Mesenchymal stem cell (in vitro differentiated cells and primary cell): Measurements from ENCODE around the gene CORO2B.

Experiments used
- DNase-seq: peaks from one replicate; pipeline ENCODE4 v3.0.0-alpha.2; 2013
- H2AFZ ChIP-seq: one replicate; pipeline ENCODE4 v1.6.1; 2013; ENCODE audit warnings: low read depth, mild to moderate bottlenecking, control low read depth, inconsistent platforms, low read length, moderate library complexity
- H2AK5ac ChIP-seq: 2 replicates; pipeline ENCODE4 v1.6.1; 2013; ENCODE audit warnings: low read length, moderate library complexity, mild to moderate bottlenecking, inconsistent platforms; ENCODE audit not compliant: severe bottlenecking
- H2BK120ac ChIP-seq: one replicate; pipeline ENCODE4 v1.6.1; 2013; ENCODE audit warnings: low read depth, mild to moderate bottlenecking, inconsistent platforms, low read length, moderate library complexity
- H2BK12ac ChIP-seq, 2 experiments: one replicate each; pipeline ENCODE4 v1.6.1; 2013; ENCODE audit warnings: inconsistent platforms in 2 of 2, low read length in 2 of 2, mild to moderate bottlenecking in 2 of 2, moderate library complexity in 2 of 2, control low read depth in 1 of 2
- H2BK15ac ChIP-seq: one replicate; pipeline ENCODE4 v1.6.1; 2013; ENCODE audit warnings: mild to moderate bottlenecking, low read depth, inconsistent platforms; ENCODE audit not compliant: poor library complexity, severe bottlenecking
- H2BK5ac ChIP-seq: 2 replicates; pipeline ENCODE4 v1.6.1; 2013; ENCODE audit warnings: low read depth, mild to moderate bottlenecking, low read length, control low read depth, inconsistent platforms; ENCODE audit not compliant: poor library complexity, severe bottlenecking
- H3K14ac ChIP-seq, 2 experiments: one replicate each; pipeline ENCODE4 v1.6.1; 2013; ENCODE audit warnings: inconsistent platforms in 2 of 2, low read length in 2 of 2, control low read depth in 1 of 2, mild to moderate bottlenecking in 1 of 2, moderate library complexity in 1 of 2
- H3K18ac ChIP-seq, 2 experiments: one replicate each; pipeline ENCODE4 v1.6.1; 2013; ENCODE audit warnings: inconsistent platforms in 2 of 2, low read length in 2 of 2, control low read depth in 1 of 2, low read depth in 1 of 2, mild to moderate bottlenecking in 1 of 2
- H3K23ac ChIP-seq, 2 experiments: one replicate each; pipeline ENCODE4 v1.6.1; 2013; ENCODE audit warnings: inconsistent platforms in 2 of 2, low read length in 2 of 2, mild to moderate bottlenecking in 2 of 2, moderate library complexity in 2 of 2, control low read depth in 1 of 2
- H3K27ac ChIP-seq: 2 replicates; pipeline ENCODE4 v1.5.1; 2013; ENCODE audit warnings: mild to moderate bottlenecking, moderate library complexity, low read length, control low read depth, inconsistent platforms; ENCODE audit not compliant: poor library complexity, severe bottlenecking
- H3K27me3 ChIP-seq, 2 experiments: 2 replicates each; pipeline versions ENCODE4 v1.6.1 to v1.7.0; 2013; ENCODE audit warnings: low read length in 2 of 2, mild to moderate bottlenecking in 2 of 2, moderate library complexity in 2 of 2, control low read depth in 1 of 2, inconsistent platforms in 1 of 2; ENCODE audit not compliant: control insufficient read depth in 1 of 2, insufficient read depth in 1 of 2
- H3K36me3 ChIP-seq, 2 experiments: 2 replicates each; pipeline versions ENCODE4 v1.6.1 to v1.7.0; 2013; ENCODE audit warnings: low read length in 2 of 2, control low read depth in 1 of 2, inconsistent platforms in 1 of 2, low read depth in 1 of 2, mild to moderate bottlenecking in 1 of 2; ENCODE audit not compliant: insufficient read depth in 2 of 2, control insufficient read depth in 1 of 2
- H3K4ac ChIP-seq, 2 experiments: one replicate each; pipeline ENCODE4 v1.6.1; 2013; ENCODE audit warnings: inconsistent platforms in 2 of 2, low read length in 2 of 2, mild to moderate bottlenecking in 2 of 2, moderate library complexity in 2 of 2, control low read depth in 1 of 2, low read depth in 1 of 2
- H3K4me1 ChIP-seq: 2 replicates; pipeline ENCODE4 v1.6.1; 2013; ENCODE audit warnings: low read depth, low read length, control low read depth; ENCODE audit not compliant: control insufficient read depth, insufficient read depth
- H3K4me2 ChIP-seq: 2 replicates; pipeline ENCODE4 v1.6.1; 2013; ENCODE audit warnings: low read length, mild to moderate bottlenecking, inconsistent platforms; ENCODE audit not compliant: poor library complexity, severe bottlenecking
- H3K4me3 ChIP-seq, 2 experiments: 2 replicates each; pipeline versions ENCODE4 v1.5.1 to v1.7.0; 2013; ENCODE audit warnings: low read length in 2 of 2, mild to moderate bottlenecking in 2 of 2, control low read depth in 1 of 2, low read depth in 1 of 2; ENCODE audit not compliant: insufficient read depth in 1 of 2
- H3K79me1 ChIP-seq: replicated peaks from 2 replicates; pipeline ENCODE4 v1.6.1; 2013; ENCODE audit warnings: mild to moderate bottlenecking, control low read depth, low read length, inconsistent platforms; ENCODE audit not compliant: poor library complexity, severe bottlenecking
- H3K9ac ChIP-seq: 2 replicates; pipeline ENCODE4 v1.7.0; 2013; ENCODE audit warnings: mild to moderate bottlenecking, low read length, moderate library complexity
- H3K9me3 ChIP-seq: 2 replicates; pipeline ENCODE4 v1.7.0; 2013; ENCODE audit warnings: mild to moderate bottlenecking, low read length; ENCODE audit not compliant: control insufficient read depth
- H4K8ac ChIP-seq: one replicate; pipeline ENCODE4 v1.6.1; 2013; ENCODE audit warnings: inconsistent platforms, mild to moderate bottlenecking, low read length, moderate library complexity
- H4K91ac ChIP-seq: one replicate; pipeline ENCODE4 v1.6.1; 2013; ENCODE audit warnings: mild to moderate bottlenecking, low read length, inconsistent platforms
- WGBS: methylation state at CpG from one replicate; pipeline ENCODE4 v1.1.7; 2013; ENCODE audit warnings: mixed read lengths; 5-methylcytosine and 5-hydroxymethylcytosine counted together

Gene CORO2B

GRCh38 chr15:68636256-68636655, 57.5 kb downstream of the CORO2B start:
- 95% methylated on average over 5 of the region's 5 CpGs for WGBS
- Histone ChIP-seq H3K27me3 (no peaks in the 10 kb centered on the region), H3K4me3 (no peak overlapping the region), H3K4me1 (peaks cover 34% of the 10 kb centered on the region), H2BK5ac (no peak overlapping the region), H2AFZ (no peak overlapping the region), H3K9ac (peak overlapping the region; percentile 62), H2BK15ac (no peak overlapping the region), H3K9me3 (no peaks in the 10 kb centered on the region), H2AK5ac (no peak overlapping the region), H3K18ac (no peak overlapping the region), H3K27ac (no peak overlapping the region), H3K23ac (no peak overlapping the region), H2BK12ac (peak overlapping the region in 1 of 2 experiments; percentile 28), H3K4me2 (no peak overlapping the region), H4K8ac (no peak overlapping the region), H3K36me3 (peaks cover 0 to 10% of the 10 kb centered on the region in 2 experiments), H3K4ac (no peak overlapping the region), H2BK120ac (no peak overlapping the region), H3K14ac (no peak overlapping the region), H4K91ac (no peak overlapping the region), H3K79me1 (peaks cover 49% of the 10 kb centered on the region)
- DNase-seq: no peak

- H2AK5ac ChIP-seq: no peak overlapping the region
- H3K36me3 ChIP-seq: peaks cover 0 to 5% of the 10 kb centered on the region in 2 experiments
- peak; percentile 61 for DNase-seq
- H3K4ac ChIP-seq: no peak overlapping the region
- H3K4me1 ChIP-seq: peaks cover 39% of the 10 kb centered on the region
- no peak overlapping the region for H3K4me2 ChIP-seq
- H2BK12ac ChIP-seq: no peak overlapping the region
- H4K91ac ChIP-seq: no peak overlapping the region
- no peak overlapping the region for H2BK5ac ChIP-seq
- peak overlapping the region in 1 of 2 experiments; percentile 31 for H3K18ac ChIP-seq
- no peaks in the 10 kb centered on the region for H3K9me3 ChIP-seq
- H3K27me3 ChIP-seq: no peaks in the 10 kb centered on the region
- H3K9ac ChIP-seq: peak overlapping the region; percentile 63
- no peak overlapping the region for H2AFZ ChIP-seq
- no peak overlapping the region for H3K4me3 ChIP-seq
- 70% methylated on average over 4 of the region's 5 CpGs for WGBS
- H3K23ac ChIP-seq: no peak overlapping the region
- no peak overlapping the region for H3K14ac ChIP-seq
- H2BK15ac ChIP-seq: no peak overlapping the region
- H4K8ac ChIP-seq: no peak overlapping the region
- no peak overlapping the region for H3K27ac ChIP-seq
- no peak overlapping the region for H2BK120ac ChIP-seq
- H3K79me1 ChIP-seq: peaks cover 47% of the 10 kb centered on the region
Measured at GRCh38 chr15:68637767-68638404, 59.1 kb downstream of the CORO2B start.

GRCh38 chr15:68638953-68639515, 60.2 kb downstream of the CORO2B start:
- no peak for DNase-seq
- peak overlapping the region; percentile 4 for H2BK120ac ChIP-seq

GRCh38 chr15:68639926-68640600, 61.3 kb downstream of the CORO2B start:
- H3K14ac ChIP-seq: peak overlapping the region in 1 of 2 experiments; percentile 93
- H2BK5ac ChIP-seq: no peak overlapping the region
- H3K27ac ChIP-seq: no peak overlapping the region
- H3K4me1 ChIP-seq: peaks cover 44% of the 10 kb centered on the region
- H3K36me3 ChIP-seq: peaks cover 3% of the 10 kb centered on the region in 2 experiments
- no peak overlapping the region for H3K23ac ChIP-seq
- no peak for DNase-seq
- H4K91ac ChIP-seq: peak overlapping the region; percentile 52
- peaks cover 40% of the 10 kb centered on the region for H3K79me1 ChIP-seq
- 80% methylated on average over 7 of the region's 7 CpGs for WGBS
- H3K9me3 ChIP-seq: no peaks in the 10 kb centered on the region
- peak overlapping the region in 1 of 2 experiments; percentile 12 for H3K4me3 ChIP-seq
- H3K9ac ChIP-seq: peak overlapping the region; percentile 66
- peak overlapping the region; percentile 46 to 49 for H2BK12ac ChIP-seq
- peak overlapping the region; percentile 33 to 58 for H3K18ac ChIP-seq
- H2BK15ac ChIP-seq: no peak overlapping the region
- H3K4me2 ChIP-seq: no peak overlapping the region
- no peak overlapping the region for H3K4ac ChIP-seq
- H4K8ac ChIP-seq: no peak overlapping the region
- no peak overlapping the region for H2AFZ ChIP-seq
- no peaks in the 10 kb centered on the region for H3K27me3 ChIP-seq
- peak overlapping the region; percentile 12 for H2AK5ac ChIP-seq
- no peak overlapping the region for H2BK120ac ChIP-seq

More at GRCh38 chr15:68638953-68639515, 60.2 kb downstream of the CORO2B start:
- Histone ChIP-seq H2AK5ac (no peak overlapping the region), H3K4me2 (no peak overlapping the region), H3K79me1 (peaks cover 41% of the 10 kb centered on the region), H3K4me3 (peak overlapping the region in 1 of 2 experiments; percentile 43), H2BK15ac (no peak overlapping the region), H4K91ac (no peak overlapping the region), H3K23ac (no peak overlapping the region), H3K4ac (peak overlapping the region in 1 of 2 experiments; percentile 83), H3K36me3 (peaks cover 0 to 5% of the 10 kb centered on the region in 2 experiments), H3K14ac (peak overlapping the region in 1 of 2 experiments; percentile 39), H3K27me3 (no peaks in the 10 kb centered on the region), H3K18ac (peak overlapping the region in 1 of 2 experiments; percentile 79), H3K4me1 (peaks cover 41% of the 10 kb centered on the region), H3K9ac (peak overlapping the region; percentile 66), H2BK12ac (peak overlapping the region in 1 of 2 experiments; percentile 79), H3K27ac (peak overlapping the region; percentile 12), H3K9me3 (no peaks in the 10 kb centered on the region), H2AFZ (no peak overlapping the region), H2BK5ac (no peak overlapping the region), H4K8ac (no peak overlapping the region)
- WGBS: 57% methylated on average over 2 of the region's 2 CpGs
